HPDE6-E6E7 (cell line): ENCODE data around the gene LCE2A.
"Not testable (repeated sequence)": the region's sequence is repeated elsewhere in the genome, so short reads cannot be mapped to it uniquely, and the experiment has no call there.

Source experiments
- DNase-seq: peaks from one replicate; pipeline ENCODE4 v3.0.0; 2011; ENCODE audit warnings: missing footprints; ENCODE audit errors: extremely low spot score

LCE2A gene

GRCh38 chr1:152697701-152698600 is at the start of gene LCE2A:
Gene LCE2A (plus strand): TSS chr1:152698345. CDS start chr1:152698902, 557 bp downstream.
- DNase-seq, result no peak

GRCh38 chr1:152654110-152654509 is 44.0 kb upstream of the LCE2A start:
- DNase-seq, result peak; percentile 67

GRCh38 chr1:152656459-152656858 is 41.7 kb upstream of the LCE2A start:
- no peak for DNase-seq

GRCh38 chr1:152657677-152658076 is 40.5 kb upstream of the LCE2A start:
- DNase-seq, result no peak

GRCh38 chr1:152658649-152659048 is 39.5 kb upstream of the LCE2A start:
- no peak for DNase-seq

- DNase-seq, result no peak
These were observed 35.0 kb upstream of the LCE2A start, which contains the start of gene LCE2D for GRCh38 chr1:152663098-152663497. Gene LCE2D (plus strand): TSS chr1:152663380. CDS start chr1:152664106, 726 bp downstream.

- DNase-seq, result not testable (repeated sequence)
These were observed 32.0 kb upstream of the LCE2A start for GRCh38 chr1:152666171-152666570.

GRCh38 chr1:152667648-152668047 is 30.5 kb upstream of the LCE2A start:
- no peak for DNase-seq

GRCh38 chr1:152673016-152673415 is 25.1 kb upstream of the LCE2A start:
- DNase-seq, result no peak

GRCh38 chr1:152674983-152675382 is 23.2 kb upstream of the LCE2A start, which contains the start of gene LCE2C:
Gene LCE2C (plus strand): TSS chr1:152675279. CDS start chr1:152676016, 737 bp downstream.
- DNase-seq, result not testable (repeated sequence)

- DNase-seq, result no peak
These were observed 18.7 kb upstream of the LCE2A start for GRCh38 chr1:152679459-152679858.

GRCh38 chr1:152681616-152682015 is 16.5 kb upstream of the LCE2A start:
- DNase-seq, result no peak

GRCh38 chr1:152683846-152684245 is 14.3 kb upstream of the LCE2A start:
- no peak for DNase-seq

- not testable (repeated sequence) for DNase-seq
These were observed 12.3 kb upstream of the LCE2A start, which contains the start of gene LCE2B for GRCh38 chr1:152685823-152686222. Gene LCE2B (plus strand): TSS chr1:152686123. CDS start chr1:152686844, 721 bp downstream.

- DNase-seq, result no peak
These were observed 1.6 kb downstream of the LCE2A start for GRCh38 chr1:152699746-152700145.

- no peak for DNase-seq
These were observed 9.7 kb downstream of the LCE2A start, which contains the start of gene LCE4A for GRCh38 chr1:152707860-152708259. Gene LCE4A (plus strand): TSS chr1:152708160. CDS start chr1:152709076, 916 bp downstream.

- DNase-seq, result peak; percentile 64
These were observed 20.1 kb downstream of the LCE2A start for GRCh38 chr1:152718238-152718637.

GRCh38 chr1:152725261-152725660 is 27.1 kb downstream of the LCE2A start:
- DNase-seq, result no peak

- no peak for DNase-seq
These were observed 30.8 kb downstream of the LCE2A start for GRCh38 chr1:152728986-152729385.

GRCh38 chr1:152735648-152736047 is 37.5 kb downstream of the LCE2A start:
- no peak for DNase-seq

- DNase-seq, result no peak
These were observed 39.9 kb downstream of the LCE2A start for GRCh38 chr1:152737997-152738396.

- no peak for DNase-seq
These were observed 41.7 kb downstream of the LCE2A start for GRCh38 chr1:152739841-152740240.

GRCh38 chr1:152741656-152742055 is 43.5 kb downstream of the LCE2A start:
- no peak for DNase-seq
